ENCODE data around the gene APRT.

- TF ChIP-seq ZNF622 (IDR thresholded peaks at IDR 0.05) = no peak
- TF ChIP-seq MAX (IDR thresholded peaks at IDR 0.05; ENCODE audit: low read depth, low read length) = no peak
- TF ChIP-seq RELA (IDR thresholded peaks at IDR 0.05; ENCODE audit: borderline replicate concordance, partially characterized antibody) = no peak
- TF ChIP-seq CTCF (IDR thresholded peaks at IDR 0.05 in 2 of 3, conservative IDR thresholded peaks at IDR 0.05 in 1 of 3; ENCODE audit: control insufficient read depth in 2 of 3, extremely low read depth in 1 of 3, insufficient read depth in 1 of 3, low read depth in 3 of 3, low read length in 3 of 3) = no peak
- no peak for TF ChIP-seq GABPA (IDR thresholded peaks at IDR 0.05; ENCODE audit: low read depth)
- no peak for TF ChIP-seq EZH2 (IDR thresholded peaks at IDR 0.05; ENCODE audit: borderline replicate concordance, control insufficient read depth, low read depth, low read length)
- no peak for TF ChIP-seq HDAC6 (IDR thresholded peaks at IDR 0.05; ENCODE audit: unreplicated experiment)
- no peak for TF ChIP-seq EP300 (IDR thresholded peaks at IDR 0.05; ENCODE audit: borderline replicate concordance in 1 of 2, control insufficient read depth in 1 of 2, low read depth in 2 of 2, low read length in 2 of 2)
- no peak for TF ChIP-seq TAF1 (IDR thresholded peaks at IDR 0.05; ENCODE audit: borderline replicate concordance, low read depth, low read length)
Measured at GRCh38 chr16:88827727-88828126, 16.0 kb upstream of the APRT start.

Data from GM12878 (cell line).